DMS79 (cell line): ENCODE data around the gene PTTG1IP.
"Not testable (repeated sequence)": the region's sequence is repeated elsewhere in the genome, so short reads cannot be mapped to it uniquely, and the experiment has no call there.

Experiments
- DNase-seq: peaks from one replicate; lab custom pipeline; 2025; lab: John Stamatoyannopoulos, UW

Gene PTTG1IP

DNA sequence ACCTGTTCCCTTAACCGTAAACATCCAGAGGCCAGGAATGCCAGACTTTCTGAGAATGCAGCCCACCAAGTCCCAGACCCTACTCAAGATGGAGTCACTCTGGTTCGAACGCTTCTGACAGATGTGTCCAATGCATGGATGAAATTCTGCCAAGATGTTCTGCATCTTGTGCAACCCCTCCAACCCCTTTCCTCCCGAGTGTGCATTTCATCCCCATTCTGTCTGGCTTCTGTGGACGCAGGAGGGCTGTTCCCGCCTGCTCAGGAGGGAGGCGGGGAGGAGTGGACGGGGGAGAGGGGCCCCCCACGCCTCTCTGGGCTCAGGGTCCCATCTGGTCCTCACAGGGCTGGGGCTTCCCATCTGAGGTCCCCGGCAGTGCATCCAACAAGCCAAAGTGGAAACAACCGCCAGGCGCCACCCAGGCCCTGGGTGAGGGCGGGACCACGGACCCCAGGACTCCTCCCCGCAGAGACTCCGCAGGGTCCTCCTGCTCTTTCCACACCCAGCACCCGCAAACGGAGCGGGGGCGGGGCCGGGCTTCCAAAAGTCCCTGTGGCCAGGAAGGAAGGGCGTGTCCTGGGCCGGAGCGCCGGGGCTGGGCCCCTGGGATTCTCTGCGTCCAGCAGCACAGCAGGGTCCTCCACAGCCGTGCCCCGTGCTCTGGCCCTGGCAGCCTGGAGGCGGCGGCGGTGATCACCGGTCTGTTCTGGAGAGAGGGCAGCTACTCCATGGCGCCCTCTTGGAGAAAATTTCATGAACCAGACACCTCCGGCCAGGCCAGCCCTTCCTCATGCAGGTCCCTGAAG lies 27.9 kb downstream of the PTTG1IP start:
- no peak for DNase-seq

GRCh38 chr21:44844256-44844655 lies 29.2 kb downstream of the PTTG1IP start:
- DNase-seq, result no peak

DNA sequence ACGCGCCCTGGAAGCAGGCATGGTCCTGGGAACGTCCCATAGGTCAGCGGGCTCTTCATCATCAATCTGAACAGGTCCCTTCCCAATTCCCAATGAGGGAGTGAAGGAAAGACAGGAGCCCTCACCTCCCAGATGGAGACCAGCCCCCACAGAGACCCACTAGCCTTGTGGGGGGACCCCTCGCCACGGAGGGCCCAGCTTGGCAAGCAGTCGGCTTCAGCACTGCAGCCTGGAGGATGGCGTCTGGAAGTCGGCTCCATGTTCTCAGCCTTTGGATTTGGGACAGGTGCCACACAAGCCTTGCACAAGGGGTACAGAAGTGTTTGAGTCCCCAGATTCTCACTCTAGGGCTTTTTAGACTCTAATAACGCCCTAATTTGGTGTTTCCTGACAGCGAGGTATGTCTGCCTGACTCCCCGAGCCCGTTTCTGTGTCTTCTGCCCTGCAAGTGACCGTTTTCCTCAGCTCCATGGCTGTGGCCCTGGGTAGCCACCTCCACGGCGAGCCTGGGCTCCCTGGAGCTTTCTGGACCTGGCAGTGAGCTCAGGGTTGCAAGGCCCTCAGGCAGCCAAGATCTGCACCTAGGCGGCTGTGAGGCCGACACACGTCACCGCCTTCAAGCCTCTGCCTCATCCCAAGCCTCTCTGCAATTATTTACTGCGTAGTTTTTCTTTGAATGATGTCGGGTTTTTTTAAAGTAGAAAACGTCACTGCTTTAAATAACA lies 30.6 kb downstream of the PTTG1IP start:
- no peak for DNase-seq

DNA sequence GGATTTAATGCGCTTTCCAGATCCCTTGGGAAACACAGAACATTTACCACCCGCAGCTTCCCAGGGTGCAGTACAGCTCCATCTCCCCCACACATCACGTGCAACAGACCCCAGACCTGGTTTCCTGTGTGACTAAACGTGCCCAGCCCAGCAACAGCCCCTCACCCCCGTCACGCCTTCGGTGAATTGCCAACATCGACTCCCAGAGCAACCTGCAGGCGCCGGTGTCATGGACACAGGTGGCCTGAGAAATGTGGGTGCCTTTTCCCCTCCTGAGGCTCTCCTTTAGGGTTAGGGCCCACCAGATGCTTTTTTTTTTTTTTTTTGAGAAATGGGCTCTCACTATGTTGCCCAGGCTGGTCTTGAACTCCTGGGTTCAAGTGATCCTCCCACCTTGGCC lies 31.4 kb downstream of the PTTG1IP start:
- no peak for DNase-seq

- DNase-seq, result no peak
These were observed 32.7 kb downstream of the PTTG1IP start for GRCh38 chr21:44840771-44841170.

GRCh38 chr21:44838951-44839350 lies 34.5 kb downstream of the PTTG1IP start:
- no peak for DNase-seq

- DNase-seq, result no peak
These were observed 35.2 kb downstream of the PTTG1IP start for GRCh38 chr21:44838039-44838895.

DNA sequence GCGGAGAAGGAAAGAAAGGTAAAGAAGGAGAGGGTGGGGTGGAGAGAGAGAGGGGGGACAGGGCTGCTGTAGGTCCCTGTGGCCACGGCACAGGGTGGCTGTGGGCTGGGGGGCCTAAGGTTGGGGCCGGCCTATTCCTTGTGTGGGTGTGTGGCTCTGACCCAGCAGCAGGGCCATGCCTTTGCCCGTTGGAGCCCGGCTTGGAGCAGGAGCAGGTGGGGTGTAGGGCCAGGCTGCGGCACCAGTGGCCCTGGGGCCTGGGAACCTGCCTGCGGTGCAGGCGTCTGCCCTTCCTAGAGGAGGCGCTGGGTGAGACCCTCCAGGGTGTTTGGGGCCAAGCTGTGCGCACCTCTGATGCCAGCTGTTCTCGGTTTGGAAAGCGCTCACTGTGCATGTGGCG lies 36.0 kb downstream of the PTTG1IP start:
- DNase-seq, result no peak

DNA sequence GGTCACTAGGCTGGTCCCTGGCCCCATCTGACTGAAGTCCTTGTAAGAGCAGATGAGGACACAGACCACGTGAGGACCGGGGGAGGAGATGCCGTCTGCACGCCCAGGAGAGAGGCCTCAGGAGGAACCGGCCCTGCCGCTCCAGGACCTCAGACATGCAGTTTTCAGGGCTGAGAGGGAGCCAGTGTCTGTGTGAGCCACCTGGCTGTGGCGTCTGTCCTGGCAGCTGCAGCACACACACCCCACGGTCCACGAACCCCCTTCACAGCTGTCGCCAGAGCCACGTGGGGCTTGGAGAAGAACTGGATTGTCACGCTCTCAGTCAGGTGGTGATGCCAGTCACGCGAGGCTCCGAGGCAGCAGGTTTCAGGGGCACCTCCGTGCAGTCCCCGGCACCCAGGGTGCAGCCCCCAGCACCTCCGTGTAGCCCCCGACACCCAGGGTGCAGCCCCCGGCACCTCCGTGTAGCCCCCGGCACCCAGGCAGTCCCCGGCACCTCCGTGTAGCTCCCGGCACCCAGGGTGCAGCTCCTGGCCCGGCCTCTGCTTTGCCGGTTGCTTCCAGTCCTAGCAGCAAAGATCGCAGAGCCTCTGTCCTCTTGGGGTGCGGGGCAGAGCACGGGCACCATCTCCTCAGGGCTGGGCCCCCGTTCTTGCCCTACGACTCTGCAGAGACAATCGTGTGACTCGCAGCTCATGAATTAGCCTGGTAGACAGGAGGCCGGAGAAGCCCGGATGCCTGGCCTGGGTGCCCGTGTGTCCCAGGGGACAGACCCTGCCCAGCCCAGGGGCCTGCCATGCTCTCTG lies 36.6 kb downstream of the PTTG1IP start:
- DNase-seq, result peak; percentile 46

DNA sequence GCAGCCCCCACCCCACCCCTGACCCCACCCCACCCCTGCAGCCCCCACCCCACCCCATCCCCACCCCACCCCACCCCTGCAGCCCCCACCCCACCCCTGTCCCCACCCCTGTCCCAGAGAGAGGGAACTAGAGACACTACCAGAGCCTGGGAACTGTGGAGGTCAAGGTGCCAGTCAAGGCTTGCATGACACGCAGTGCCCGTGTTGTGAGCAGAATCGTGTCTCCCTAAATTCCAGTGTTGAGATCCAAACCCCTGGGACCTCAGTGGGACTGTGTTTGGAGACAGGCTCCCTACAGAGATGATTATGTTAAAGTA lies 37.2 kb downstream of the PTTG1IP start:
- no peak for DNase-seq

DNA sequence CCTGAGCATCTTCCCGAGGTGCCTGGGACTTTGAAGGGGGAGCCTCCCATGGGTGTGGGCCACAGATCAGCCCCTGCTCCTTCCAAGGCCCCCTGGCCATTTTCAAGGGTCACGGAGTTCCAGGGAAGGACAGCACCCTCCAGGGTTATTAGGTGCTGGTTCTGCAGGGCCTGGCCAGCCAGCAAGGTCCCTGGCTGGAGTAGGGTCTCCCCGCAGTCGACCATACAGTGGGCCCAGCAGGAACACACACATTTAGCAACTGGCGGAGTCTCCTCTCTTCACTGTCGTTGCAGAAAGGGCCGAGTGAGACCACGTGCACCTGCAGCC lies 37.9 kb downstream of the PTTG1IP start:
- no peak for DNase-seq

DNA sequence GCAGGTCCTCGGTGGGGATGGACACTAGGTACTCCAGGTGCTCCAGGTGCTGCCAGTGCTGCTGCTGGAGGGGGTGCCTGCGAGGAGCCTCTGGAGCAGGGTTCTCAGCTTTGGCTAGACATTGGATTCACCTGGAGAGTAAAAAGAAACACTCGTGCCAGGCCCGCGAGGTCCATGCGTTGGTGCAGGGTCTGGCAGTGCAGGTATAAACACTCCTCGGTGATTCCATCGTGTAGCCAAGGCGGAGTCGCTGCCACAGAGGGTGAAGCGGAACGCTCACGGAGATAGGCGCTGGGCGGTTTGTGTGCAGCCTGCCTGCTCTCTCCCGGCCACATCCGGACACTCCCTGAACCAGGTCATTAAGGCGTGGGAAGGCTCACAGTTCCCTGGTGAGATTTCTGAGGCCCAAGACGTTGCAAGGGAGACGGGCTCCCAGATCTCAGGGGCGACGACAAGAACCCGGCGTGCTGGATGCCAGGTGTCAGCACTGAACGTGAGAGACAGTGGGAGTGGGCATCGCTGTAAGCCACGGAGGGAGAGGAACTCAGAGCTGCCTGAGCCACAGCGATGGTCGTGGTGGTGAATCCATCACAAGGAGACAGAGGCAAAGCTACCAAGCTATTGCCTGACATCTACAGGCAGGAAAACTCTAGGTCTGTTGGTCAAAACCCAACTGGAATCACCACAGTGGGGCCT lies 38.4 kb downstream of the PTTG1IP start:
- no peak for DNase-seq

- DNase-seq, result no peak
These were observed 39.1 kb downstream of the PTTG1IP start for GRCh38 chr21:44834231-44834950.

- no peak for DNase-seq
These were observed 39.8 kb downstream of the PTTG1IP start for GRCh38 chr21:44833663-44834062.

GRCh38 chr21:44832516-44833255 lies 40.8 kb downstream of the PTTG1IP start:
- DNase-seq, result not testable (repeated sequence)

GRCh38 chr21:44831227-44831860 lies 42.1 kb downstream of the PTTG1IP start:
- no peak for DNase-seq

- no peak for DNase-seq
These were observed 43.9 kb downstream of the PTTG1IP start for GRCh38 chr21:44829507-44830092.

DNA sequence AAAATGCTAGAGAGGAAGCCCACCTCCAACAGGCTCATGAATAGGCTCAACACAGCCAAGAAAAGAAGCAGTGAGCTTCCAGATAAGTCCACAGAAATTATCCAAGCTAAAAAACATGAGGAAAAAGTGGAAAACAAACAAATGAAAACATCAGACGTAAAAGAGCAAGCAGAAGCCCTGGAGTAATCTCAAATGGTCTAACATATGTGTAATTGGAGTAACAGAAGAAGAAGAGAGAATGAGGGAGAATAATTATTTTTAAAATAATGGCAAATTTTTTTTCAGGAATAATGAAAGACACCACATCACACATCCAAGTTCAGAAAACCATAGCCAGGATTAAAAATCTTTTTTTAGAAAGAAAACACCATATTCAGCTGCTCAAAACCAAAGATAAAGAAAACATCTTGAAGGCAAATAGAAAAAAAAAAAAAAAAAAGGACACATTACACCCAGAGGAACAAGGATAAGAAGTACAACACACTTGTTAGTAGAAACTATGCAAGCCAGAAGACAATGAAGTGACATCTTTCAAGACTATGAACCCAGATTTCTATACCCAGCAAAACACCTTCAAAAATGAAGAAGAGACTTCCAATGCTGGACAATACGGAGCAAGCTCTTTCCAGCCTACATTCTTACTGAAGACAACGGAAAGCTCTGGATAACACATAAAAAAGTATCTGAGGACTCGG lies 45.0 kb downstream of the PTTG1IP start:
- no peak for DNase-seq
